IPS DF 6.9 (cell line): Measurements from ENCODE around the gene THRA.

ENCODE experiments used
- DNase-seq: peaks from one replicate; pipeline ENCODE4 v3.0.0-alpha.2; 2013; ENCODE audit warnings: low read depth, low spot score
- H3K27ac ChIP-seq: one replicate; pipeline ENCODE4 v1.5.1; 2013; ENCODE audit warnings: low read length, control low read depth
- H3K27me3 ChIP-seq: 2 replicates; pipeline ENCODE4 v1.6.1; 2013; ENCODE audit warnings: mild to moderate bottlenecking, low read length; ENCODE audit not compliant: control insufficient read depth, insufficient read depth
- H3K36me3 ChIP-seq: 2 replicates; pipeline ENCODE4 v1.6.1; 2013; ENCODE audit warnings: low read length; ENCODE audit not compliant: control insufficient read depth, insufficient read depth
- H3K4me1 ChIP-seq: 2 replicates; pipeline ENCODE4 v1.6.1; 2013; ENCODE audit warnings: low read length; ENCODE audit not compliant: control insufficient read depth, insufficient read depth
- H3K4me3 ChIP-seq: 2 replicates; pipeline ENCODE4 v1.5.1; 2013; ENCODE audit warnings: mild to moderate bottlenecking, low read length
- H3K9me3 ChIP-seq: 2 replicates; pipeline ENCODE4 v1.6.1; 2013; ENCODE audit warnings: low read length, inconsistent platforms; ENCODE audit not compliant: control insufficient read depth, insufficient read depth
- WGBS: extraction: QIAGEN DNeasy Blood & Tissue Kit; methylation state at CpG from one replicate; pipeline ENCODE4 v1.1.7; 2013; ENCODE audit warnings: mixed read lengths, missing lambda C conversion rate; ENCODE audit not compliant: insufficient read length, insufficient coverage; 5-methylcytosine and 5-hydroxymethylcytosine counted together

Gene THRA

DNA sequence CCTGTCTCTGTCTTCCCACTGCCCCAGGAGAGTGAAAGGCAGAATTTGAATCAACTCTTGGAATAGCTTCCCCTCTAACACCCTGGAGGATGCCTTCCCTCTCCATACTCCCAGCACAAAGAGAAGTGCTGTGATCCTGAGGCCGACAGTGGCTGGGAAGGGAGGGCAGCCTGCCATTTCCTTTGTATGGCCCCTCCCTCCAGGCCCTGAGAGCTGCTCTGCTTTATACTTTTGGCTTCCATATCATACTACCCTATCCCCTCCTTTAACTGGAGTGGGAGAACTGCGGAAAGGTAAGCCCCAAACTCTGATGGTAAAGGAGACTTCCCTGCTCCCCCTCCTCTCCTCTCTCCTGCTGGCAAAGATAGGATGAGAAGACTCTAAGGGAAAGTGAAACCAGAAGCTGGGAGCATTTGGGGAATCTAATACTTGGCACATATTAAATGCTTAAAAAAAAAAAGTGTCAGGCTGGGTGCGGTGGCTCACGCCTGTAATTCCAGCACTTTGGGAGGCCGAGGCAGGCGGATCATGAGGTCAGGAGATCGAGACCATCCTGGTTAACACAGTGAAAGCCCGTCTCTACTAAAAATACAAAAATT, 4.5 kb upstream of the THRA start:
- no peaks in the 10 kb centered on the region for H3K9me3 ChIP-seq
- peaks cover 5% of the 10 kb centered on the region for H3K4me1 ChIP-seq
- H3K36me3 ChIP-seq, result no peaks in the 10 kb centered on the region
- DNase-seq, result no peak
- no peak overlapping the region for H3K27ac ChIP-seq
- no peak overlapping the region for H3K4me3 ChIP-seq
- WGBS, result no CpG with 5 or more reads among the region's 8 CpGs
- no peaks in the 10 kb centered on the region for H3K27me3 ChIP-seq

DNA sequence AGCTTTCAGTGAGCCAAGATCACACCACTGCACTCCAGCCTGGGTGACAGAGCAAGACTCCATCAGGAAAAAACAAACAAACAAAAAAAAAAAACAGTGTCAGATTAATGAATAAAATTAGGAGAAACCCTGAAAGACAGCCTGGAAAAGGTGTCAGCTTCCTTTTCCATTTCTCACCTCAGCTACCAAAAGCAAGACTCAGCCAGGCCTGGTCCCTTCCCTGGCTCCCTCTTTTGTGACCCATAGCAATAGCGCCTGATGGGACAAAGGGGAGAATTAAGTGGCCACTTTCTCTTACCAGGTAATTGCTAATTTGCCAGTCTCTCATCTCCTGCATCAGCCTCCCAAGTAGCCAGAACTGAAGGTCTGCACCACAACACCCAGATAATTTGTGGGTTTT, 3.9 kb upstream of the THRA start:
- no CpG with 5 or more reads among the region's 1 CpG for WGBS
- no peak for DNase-seq
- no peaks in the 10 kb centered on the region for H3K9me3 ChIP-seq
- H3K36me3 ChIP-seq, result no peaks in the 10 kb centered on the region
- H3K27me3 ChIP-seq, result no peaks in the 10 kb centered on the region
- no peak overlapping the region for H3K27ac ChIP-seq
- peaks cover 5% of the 10 kb centered on the region for H3K4me1 ChIP-seq
- no peak overlapping the region for H3K4me3 ChIP-seq

DNA sequence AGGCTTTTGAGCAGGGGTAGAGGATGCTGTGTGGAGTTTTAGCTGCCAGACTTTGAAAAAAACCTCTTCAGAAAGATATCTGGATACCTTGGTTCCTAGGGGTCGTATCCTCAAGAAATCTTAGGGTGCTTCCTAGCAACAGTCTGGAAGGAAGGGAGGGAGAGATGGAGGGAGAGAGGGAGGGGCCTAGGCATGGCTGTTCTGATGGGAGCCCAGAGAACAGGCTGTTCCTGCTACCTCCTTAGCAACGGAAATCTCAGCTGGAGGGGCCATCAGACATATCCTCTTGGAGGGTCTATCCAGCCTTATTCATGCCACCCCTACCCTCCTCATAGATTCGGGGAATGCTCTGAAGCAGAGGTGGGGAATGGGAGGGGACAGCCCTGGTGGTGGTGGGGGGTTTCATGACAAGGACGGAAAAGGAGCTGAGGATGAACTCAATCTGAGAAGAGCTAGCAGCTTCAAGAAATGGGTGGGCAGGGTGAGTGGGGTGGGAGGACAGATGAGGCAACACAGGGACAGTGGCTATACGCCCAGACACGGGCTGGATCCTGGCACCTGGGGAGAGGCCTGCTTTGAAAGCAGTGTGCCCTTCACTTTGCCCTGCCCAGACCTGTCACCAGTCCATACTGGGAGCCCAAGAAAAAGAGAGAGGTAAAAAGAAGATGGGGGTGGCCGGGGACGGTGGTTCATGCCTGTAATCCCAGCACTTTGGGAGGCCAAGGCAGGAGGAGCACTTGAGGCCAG, 2.9 kb upstream of the THRA start:
- Histone ChIP-seq H3K27ac (no peak overlapping the region), H3K4me1 (peaks cover 9% of the 10 kb centered on the region), H3K36me3 (no peaks in the 10 kb centered on the region), H3K9me3 (no peaks in the 10 kb centered on the region), H3K4me3 (no peak overlapping the region), H3K27me3 (no peaks in the 10 kb centered on the region)
- no peak for DNase-seq
- no CpG with 5 or more reads among the region's 8 CpGs for WGBS

DNA sequence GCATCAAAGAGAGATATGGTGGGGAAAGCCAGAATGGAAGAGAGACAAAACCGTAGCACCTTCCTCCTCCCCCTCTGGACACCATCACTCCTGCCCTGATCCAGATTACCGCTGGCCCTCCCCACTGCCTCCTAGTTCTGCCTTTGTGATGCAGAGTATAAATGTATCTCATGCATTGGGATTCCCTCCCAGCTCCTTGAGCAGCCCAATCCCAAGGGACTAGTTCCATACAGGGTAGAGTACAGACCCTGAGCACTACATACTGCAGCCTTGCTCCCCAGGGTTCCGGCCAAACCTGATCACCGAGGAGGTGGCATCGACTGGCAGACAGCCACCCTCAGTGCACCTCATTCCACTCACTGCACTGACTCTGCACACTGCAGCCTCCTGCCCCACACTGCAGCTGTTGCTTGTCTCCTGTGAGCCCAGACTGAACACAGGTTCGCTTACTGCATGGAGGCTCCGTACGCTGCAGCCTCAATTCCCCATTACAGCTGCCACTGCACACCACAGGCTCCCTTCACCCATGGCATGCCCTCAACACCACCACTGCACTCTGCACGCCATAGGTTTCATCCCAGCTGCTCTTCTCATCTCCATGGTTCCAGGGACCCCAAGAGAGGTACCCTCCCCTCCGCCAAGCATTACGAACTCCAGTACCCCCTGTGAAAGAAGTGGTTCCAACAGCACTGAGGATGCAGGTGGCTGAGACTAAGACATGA, 1.7 kb upstream of the THRA start:
- Histone ChIP-seq H3K27ac (no peak overlapping the region), H3K4me3 (no peak overlapping the region), H3K4me1 (peaks cover 12% of the 10 kb centered on the region), H3K36me3 (no peaks in the 10 kb centered on the region), H3K9me3 (no peaks in the 10 kb centered on the region), H3K27me3 (no peaks in the 10 kb centered on the region)
- WGBS, result no CpG with 5 or more reads among the region's 11 CpGs
- no peak for DNase-seq

DNA sequence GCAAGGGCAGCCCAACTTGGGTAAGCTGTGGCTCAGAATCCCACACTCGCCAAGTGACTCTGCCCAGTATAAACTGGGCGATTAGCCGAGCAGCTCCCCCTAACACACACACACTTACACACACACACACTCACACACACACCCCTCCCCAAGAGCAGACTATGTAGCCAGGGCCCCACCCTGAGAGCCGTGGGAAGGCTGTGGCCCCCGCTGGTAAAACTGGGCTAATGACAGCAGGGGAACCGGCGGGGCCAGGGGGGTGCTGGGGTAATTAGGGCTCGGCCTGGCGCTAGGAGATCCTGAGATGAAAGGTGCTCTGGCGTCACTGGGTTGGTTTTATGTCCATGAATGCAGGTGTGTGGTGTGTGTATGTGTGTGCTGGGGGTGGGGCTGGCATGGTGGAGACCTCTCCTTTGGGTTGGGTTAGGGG, 1.1 kb upstream of the THRA start:
- H3K36me3 ChIP-seq, result no peaks in the 10 kb centered on the region
- no peak overlapping the region for H3K4me3 ChIP-seq
- H3K27me3 ChIP-seq, result no peaks in the 10 kb centered on the region
- no peak for DNase-seq
- H3K9me3 ChIP-seq, result no peaks in the 10 kb centered on the region
- H3K27ac ChIP-seq, result no peak overlapping the region
- H3K4me1 ChIP-seq, result peaks cover 12% of the 10 kb centered on the region
- no CpG with 5 or more reads among the region's 10 CpGs for WGBS

DNA sequence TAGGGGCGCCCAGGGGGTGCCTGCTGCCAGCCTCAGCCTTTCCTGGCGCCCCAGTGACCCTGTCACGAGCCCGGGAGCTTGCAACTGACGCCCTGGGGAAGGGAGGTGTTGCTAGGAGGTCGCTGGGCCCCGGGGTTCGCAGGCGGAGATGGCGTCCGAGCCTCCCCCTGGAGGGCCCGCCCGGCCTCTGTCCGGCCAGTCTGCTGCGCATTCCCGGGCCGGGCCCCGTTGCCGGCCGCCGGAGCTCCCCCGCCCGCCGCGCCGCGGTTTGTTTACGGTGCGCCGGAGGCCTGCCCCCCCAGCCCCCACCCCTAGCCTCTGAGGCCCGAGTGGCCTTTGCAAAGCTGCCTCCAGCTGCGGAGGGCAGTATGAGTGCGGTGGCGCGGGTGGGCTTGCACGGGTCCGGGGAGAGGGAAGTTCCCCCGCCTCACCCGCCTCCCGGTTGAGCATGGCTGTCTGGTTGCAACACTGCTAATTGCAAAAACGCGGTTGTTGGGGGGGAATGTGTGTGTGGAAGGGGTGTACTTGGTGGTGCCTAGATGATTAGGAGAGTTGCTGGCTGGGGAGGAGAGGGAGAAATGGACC, 514 bp downstream of the THRA start:
- Histone ChIP-seq H3K36me3 (no peaks in the 10 kb centered on the region), H3K4me3 (peak overlapping the region; percentile 67), H3K27me3 (no peaks in the 10 kb centered on the region), H3K9me3 (no peaks in the 10 kb centered on the region), H3K27ac (no peak overlapping the region), H3K4me1 (peaks cover 13% of the 10 kb centered on the region)
- no peak for DNase-seq
- WGBS, result no CpG with 5 or more reads among the region's 42 CpGs

DNA sequence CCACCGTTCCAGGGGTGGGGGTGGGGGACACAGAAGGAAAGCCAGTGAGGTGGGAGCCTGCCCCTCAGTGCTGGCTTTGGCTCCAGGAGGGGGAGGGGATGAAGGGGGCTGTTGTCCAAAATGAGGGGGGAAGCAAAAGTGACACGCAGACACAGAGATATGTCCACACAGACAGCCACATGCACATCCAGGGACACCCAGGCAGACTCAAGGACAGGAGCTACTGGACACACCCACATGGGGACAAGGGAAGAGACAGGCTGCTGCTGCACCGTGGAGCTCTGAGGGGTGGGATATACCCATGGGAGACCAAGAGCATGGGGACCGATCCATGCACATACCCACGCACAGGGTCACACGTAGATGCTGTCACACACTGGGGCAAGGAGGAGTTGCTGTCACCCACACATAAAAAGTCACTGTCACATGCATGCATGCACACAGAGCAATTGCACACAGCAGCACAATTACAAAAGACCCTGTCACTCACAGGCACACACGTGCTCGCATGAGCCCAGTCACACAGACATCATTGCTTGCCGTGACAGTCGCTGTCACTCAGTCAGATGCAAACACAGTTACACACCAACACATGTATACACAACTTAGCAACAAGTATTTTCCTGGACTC, 1.3 kb downstream of the THRA start:
- WGBS, result no CpG with 5 or more reads among the region's 10 CpGs
- Histone ChIP-seq H3K27ac (no peak overlapping the region), H3K36me3 (no peaks in the 10 kb centered on the region), H3K4me1 (peaks cover 16% of the 10 kb centered on the region), H3K4me3 (peak overlapping the region; percentile 67; the same call in 1 of the 2 replicates), H3K9me3 (no peaks in the 10 kb centered on the region), H3K27me3 (no peaks in the 10 kb centered on the region)
- DNase-seq, result no peak

DNA sequence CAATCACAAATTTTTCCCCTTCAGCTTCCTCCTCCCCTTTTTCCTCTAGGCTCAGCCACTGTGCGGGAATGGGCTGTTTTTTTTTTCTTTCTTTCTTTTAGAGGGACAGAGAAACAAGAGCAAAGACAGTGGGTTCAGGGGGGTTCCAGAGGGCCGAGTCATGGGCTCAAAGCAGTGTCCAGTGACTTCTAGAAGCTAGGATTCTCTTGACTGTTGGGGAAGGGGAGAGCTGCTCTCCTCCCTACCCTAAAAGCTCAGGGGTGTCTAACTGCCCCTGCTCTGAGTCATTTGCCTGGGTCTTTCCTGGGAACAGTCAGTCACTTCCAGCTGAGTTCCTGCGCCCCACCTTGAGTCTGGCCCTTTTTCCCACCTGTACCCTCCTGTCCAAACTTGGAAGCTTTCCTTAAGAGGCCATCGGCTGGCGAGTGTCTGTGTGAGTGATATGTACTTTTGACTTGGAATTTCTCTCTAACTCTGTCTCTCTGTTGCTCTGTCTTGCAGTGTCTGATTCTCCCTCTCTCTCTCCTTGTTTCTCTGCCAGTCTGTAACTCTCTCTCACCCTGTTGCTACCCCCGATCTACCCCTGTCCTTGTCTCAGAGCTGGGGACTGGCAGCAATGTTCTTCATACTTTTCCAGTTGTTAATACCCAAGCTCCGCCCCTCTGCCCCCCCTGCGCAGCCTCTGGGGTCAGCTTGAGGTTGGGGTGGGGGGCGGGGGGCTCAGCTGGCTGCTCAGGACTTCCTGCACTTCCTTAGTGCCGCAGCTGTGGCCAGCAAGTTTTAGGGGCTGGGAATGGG, 2.4 kb downstream of the THRA start:
- peaks cover 23% of the 10 kb centered on the region for H3K4me1 ChIP-seq
- H3K36me3 ChIP-seq, result no peaks in the 10 kb centered on the region
- no peak overlapping the region for H3K4me3 ChIP-seq
- DNase-seq, result no peak
- no CpG with 5 or more reads among the region's 10 CpGs for WGBS
- H3K27ac ChIP-seq, result no peak overlapping the region
- no peaks in the 10 kb centered on the region for H3K9me3 ChIP-seq
- no peaks in the 10 kb centered on the region for H3K27me3 ChIP-seq

DNA sequence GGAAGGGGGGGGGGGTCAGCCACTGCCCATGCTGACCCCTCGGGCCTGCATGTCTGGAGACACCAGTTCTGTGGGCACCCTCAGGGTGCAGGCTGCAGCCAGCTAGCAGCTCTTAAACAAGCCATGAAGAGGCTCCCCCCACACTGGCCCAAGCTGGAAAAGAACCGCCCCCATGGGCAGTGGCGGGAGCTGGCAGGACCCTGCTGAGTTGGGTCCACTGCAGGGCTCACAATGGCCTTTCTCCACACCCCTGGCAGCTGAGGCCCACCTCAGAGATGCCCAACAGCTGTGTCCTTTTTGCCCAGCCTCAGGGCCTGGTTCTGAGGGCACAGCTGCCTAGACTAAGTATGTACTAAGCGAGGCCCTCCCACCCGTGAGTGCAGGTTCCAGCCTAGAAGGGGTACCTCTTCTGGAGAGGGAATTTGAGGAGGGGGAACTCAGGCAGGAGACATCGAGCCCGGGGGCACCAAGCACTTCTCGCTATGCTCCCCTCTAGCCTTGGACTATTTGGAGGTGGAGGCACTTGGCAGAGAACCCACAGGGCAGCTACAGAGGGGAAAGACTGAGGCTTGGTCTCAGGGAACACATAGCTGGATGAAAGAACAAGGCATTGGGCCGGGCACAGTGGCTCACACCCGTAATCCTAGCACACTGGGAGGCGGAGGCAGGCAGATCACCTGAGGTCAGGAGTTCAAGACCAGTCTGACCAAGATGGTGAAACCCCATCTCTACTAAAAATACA, 3.2 kb downstream of the THRA start:
- no CpG with 5 or more reads among the region's 11 CpGs for WGBS
- Histone ChIP-seq H3K36me3 (no peaks in the 10 kb centered on the region), H3K4me1 (peaks cover 29% of the 10 kb centered on the region), H3K9me3 (no peaks in the 10 kb centered on the region), H3K27ac (no peak overlapping the region), H3K4me3 (no peak overlapping the region), H3K27me3 (no peaks in the 10 kb centered on the region)
- no peak for DNase-seq
